Measurements from ENCODE around the gene UBXN4.

UBXN4 gene

GRCh38 chr2:135742325-135742757 lies 686 bp downstream of the UBXN4 start:
- TF ChIP-seq CTCF (conservative IDR thresholded peaks at IDR 0.05; ENCODE audit: low read length): no peak
- DNase-seq (ENCODE audit: low read depth): peak; percentile 54
- H3K4me3 ChIP-seq (ENCODE audit: low read length): peak overlapping the region; percentile 82

GRCh38 chr2:135743860-135744259 lies 2.2 kb downstream of the UBXN4 start:
- no peak for TF ChIP-seq CTCF (conservative IDR thresholded peaks at IDR 0.05; ENCODE audit: low read length)
- H3K4me3 ChIP-seq (ENCODE audit: low read length): peak overlapping the region; percentile 20; the same call in 1 of the 2 replicates
- peak; percentile 6 for DNase-seq (ENCODE audit: low read depth)

- no peak; the same call in 1 of the 2 replicates for TF ChIP-seq CTCF (conservative IDR thresholded peaks at IDR 0.05; ENCODE audit: low read length)
- DNase-seq (ENCODE audit: low read depth): peak; percentile 22
- H3K4me3 ChIP-seq (ENCODE audit: low read length): no peak overlapping the region
Measured at GRCh38 chr2:135744760-135745314, 3.2 kb downstream of the UBXN4 start.

GRCh38 chr2:135745545-135745944 lies 3.9 kb downstream of the UBXN4 start:
- peak; percentile 73 for DNase-seq (ENCODE audit: low read depth)
- no peak overlapping the region for H3K4me3 ChIP-seq (ENCODE audit: low read length)
- no peak for TF ChIP-seq CTCF (conservative IDR thresholded peaks at IDR 0.05; ENCODE audit: low read length)

GRCh38 chr2:135755573-135755972 lies 13.9 kb downstream of the UBXN4 start:
- TF ChIP-seq CTCF (conservative IDR thresholded peaks at IDR 0.05; ENCODE audit: low read length): no peak
- H3K4me3 ChIP-seq (ENCODE audit: low read length): no peak overlapping the region
- DNase-seq (ENCODE audit: low read depth): no peak

- TF ChIP-seq CTCF (conservative IDR thresholded peaks at IDR 0.05; ENCODE audit: low read length): no peak
- H3K4me3 ChIP-seq (ENCODE audit: low read length): no peak overlapping the region
- no peak for DNase-seq (ENCODE audit: low read depth)
Measured at GRCh38 chr2:135756692-135757091, 15.0 kb downstream of the UBXN4 start.

- no peak overlapping the region for H3K4me3 ChIP-seq (ENCODE audit: low read length)
- TF ChIP-seq CTCF (conservative IDR thresholded peaks at IDR 0.05; ENCODE audit: low read length): no peak
- DNase-seq (ENCODE audit: low read depth): peak; percentile 7
Measured at GRCh38 chr2:135762022-135762421, 20.4 kb downstream of the UBXN4 start.

Data from AG10803 (cell line).